K562 (cell line): ENCODE results near the gene PATL1.

ENCODE experiments used
- BRD4 ChIP-seq: fragments of 200-600 bp; sonication (generic); IDR thresholded peaks from 2 replicates; pipeline ENCODE4 v1.6.1; 2017; ENCODE audit warnings: inconsistent platforms
- CBX2 ChIP-seq: fragments of 200-600 bp; sonication (generic); IDR thresholded peaks from one replicate; pipeline ENCODE4 v1.6.1; 2012; ENCODE audit warnings: mild to moderate bottlenecking, low read length, inconsistent platforms; ENCODE audit not compliant: insufficient read depth, poor library complexity, severe bottlenecking
- CREB3 ChIP-seq: fragments of 450-650 bp; conservative IDR thresholded peaks from 2 replicates; pipeline ENCODE4 v1.6.1; 2016; ENCODE audit warnings: missing genetic modification characterization, low read depth, mild to moderate bottlenecking, missing compliant biosample characterization, moderate library complexity
- POLR2A ChIP-seq: fragments of 450-650 bp; conservative IDR thresholded peaks from 2 replicates; pipeline ENCODE4 v1.6.1; 2016
- SP1 ChIP-seq: sonication (generic); formaldehyde crosslinking; IDR thresholded peaks from 2 replicates; pipeline ENCODE4 v1.8.1; 2022; ENCODE audit warnings: mild to moderate bottlenecking, missing genetic modification reagents
- USF2 ChIP-seq: sonication (generic); formaldehyde crosslinking; IDR thresholded peaks from 2 replicates; pipeline ENCODE4 v1.5.0; 2020; ENCODE audit warnings: missing genetic modification reagents
- ZFP36 ChIP-seq: fragments of 150-350 bp; IDR thresholded peaks from 2 replicates; pipeline ENCODE4 v1.6.1; 2018; ENCODE audit warnings: low read length, low read depth; ENCODE audit not compliant: partially characterized antibody
- ZNF507 ChIP-seq: conservative IDR thresholded peaks from 2 replicates; pipeline ENCODE4 v1.6.1; 2017; ENCODE audit warnings: missing genetic modification characterization, missing compliant biosample characterization
- ZNF561 ChIP-seq: fragments of 450-650 bp; formaldehyde crosslinking; conservative IDR thresholded peaks from 2 replicates; pipeline ENCODE4 v1.4.0; 2020; ENCODE audit warnings: mild to moderate bottlenecking, moderate library complexity
- ZNF707 ChIP-seq: fragments of 250-450 bp; sonication (Bioruptor Pico); conservative IDR thresholded peaks from 2 replicates; pipeline ENCODE4 v1.8.0; 2022; ENCODE audit warnings: inconsistent platforms, mild to moderate bottlenecking, moderate library complexity

GRCh38 chr11:59716051-59716450, 47.2 kb upstream of the PATL1 start:
- TF ChIP-seq ZNF507 (tag) (no peak), ZNF707 (CRISPR knock-in tag) (no peak), POLR2A (no peak), USF2 (CRISPR knock-in tag) (no peak), ZNF561 (CRISPR knock-in tag) (no peak), ZFP36 (no peak), CREB3 (tag) (no peak), CBX2 (no peak), BRD4 (no peak), SP1 (CRISPR knock-in tag) (no peak)
